ENCODE measurements around the gene RNF144B.

RNF144B gene

DNA sequence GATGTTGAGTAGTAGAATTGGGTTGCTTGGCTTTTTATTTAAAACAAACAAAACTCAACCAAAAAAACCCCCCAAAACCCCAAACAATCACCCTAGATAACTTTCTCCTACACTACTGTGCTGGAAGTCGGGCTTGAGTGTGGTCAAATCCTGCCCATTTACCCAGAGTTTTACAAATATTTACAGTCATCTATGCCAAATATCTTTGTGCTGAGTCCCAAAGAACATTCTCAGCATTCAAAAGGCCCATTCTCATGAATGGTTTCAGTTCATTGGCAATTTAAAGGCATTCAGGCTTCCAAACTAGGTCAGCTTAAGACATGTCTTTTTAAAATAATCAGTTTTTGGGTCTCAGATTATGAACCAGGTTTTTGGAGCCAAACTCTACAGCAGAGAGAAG lies 1.8 kb downstream of the RNF144B start:
- H3K4me3 ChIP-seq (ENCODE audit: low read depth, low read length) = no peak overlapping the region
- DNase-seq (ENCODE audit: low read depth) = no peak
- TF ChIP-seq MYC (IDR thresholded peaks at IDR 0.05; ENCODE audit: low read depth, low read length) (no peak), POLR2A (IDR thresholded peaks at IDR 0.05; ENCODE audit: extremely low read depth, insufficient read length) (no peak)
- TF ChIP-seq, protein P1, sequence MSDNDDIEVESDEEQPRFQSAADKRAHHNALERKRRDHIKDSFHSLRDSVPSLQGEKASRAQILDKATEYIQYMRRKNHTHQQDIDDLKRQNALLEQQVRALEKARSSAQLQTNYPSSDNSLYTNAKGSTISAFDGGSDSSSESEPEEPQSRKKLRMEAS (IDR thresholded peaks at IDR 0.05; ENCODE audit: low read depth, low read length) = no peak
- TF ChIP-seq, protein P2, sequence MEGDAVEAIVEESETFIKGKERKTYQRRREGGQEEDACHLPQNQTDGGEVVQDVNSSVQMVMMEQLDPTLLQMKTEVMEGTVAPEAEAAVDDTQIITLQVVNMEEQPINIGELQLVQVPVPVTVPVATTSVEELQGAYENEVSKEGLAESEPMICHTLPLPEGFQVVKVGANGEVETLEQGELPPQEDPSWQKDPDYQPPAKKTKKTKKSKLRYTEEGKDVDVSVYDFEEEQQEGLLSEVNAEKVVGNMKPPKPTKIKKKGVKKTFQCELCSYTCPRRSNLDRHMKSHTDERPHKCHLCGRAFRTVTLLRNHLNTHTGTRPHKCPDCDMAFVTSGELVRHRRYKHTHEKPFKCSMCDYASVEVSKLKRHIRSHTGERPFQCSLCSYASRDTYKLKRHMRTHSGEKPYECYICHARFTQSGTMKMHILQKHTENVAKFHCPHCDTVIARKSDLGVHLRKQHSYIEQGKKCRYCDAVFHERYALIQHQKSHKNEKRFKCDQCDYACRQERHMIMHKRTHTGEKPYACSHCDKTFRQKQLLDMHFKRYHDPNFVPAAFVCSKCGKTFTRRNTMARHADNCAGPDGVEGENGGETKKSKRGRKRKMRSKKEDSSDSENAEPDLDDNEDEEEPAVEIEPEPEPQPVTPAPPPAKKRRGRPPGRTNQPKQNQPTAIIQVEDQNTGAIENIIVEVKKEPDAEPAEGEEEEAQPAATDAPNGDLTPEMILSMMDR (IDR thresholded peaks at IDR 0.05; ENCODE audit: low read depth, low read length) = no peak

DNA sequence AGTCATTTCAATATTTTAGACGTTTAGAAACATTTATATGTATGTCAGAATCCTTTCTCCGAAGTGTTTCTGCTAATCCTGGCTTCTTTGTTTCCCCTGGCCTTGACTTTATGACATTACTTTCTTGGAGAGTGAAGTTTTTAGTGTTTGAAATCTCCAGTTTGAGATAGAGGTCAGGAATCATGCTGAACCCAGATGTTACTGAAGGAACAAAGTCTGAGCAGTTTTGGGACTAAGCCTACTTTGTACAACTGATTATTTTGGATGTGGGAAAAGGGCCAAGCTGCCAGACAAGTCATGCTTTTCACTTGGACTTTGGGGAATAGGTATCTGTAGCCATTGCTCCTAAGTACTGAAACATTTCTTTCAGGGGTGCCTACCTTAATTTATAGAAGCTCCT lies 2.3 kb downstream of the RNF144B start:
- no peak overlapping the region for H3K4me3 ChIP-seq (ENCODE audit: low read depth, low read length)
- DNase-seq (ENCODE audit: low read depth) = no peak
- no peak for TF ChIP-seq MYC (IDR thresholded peaks at IDR 0.05; ENCODE audit: low read depth, low read length)

DNA sequence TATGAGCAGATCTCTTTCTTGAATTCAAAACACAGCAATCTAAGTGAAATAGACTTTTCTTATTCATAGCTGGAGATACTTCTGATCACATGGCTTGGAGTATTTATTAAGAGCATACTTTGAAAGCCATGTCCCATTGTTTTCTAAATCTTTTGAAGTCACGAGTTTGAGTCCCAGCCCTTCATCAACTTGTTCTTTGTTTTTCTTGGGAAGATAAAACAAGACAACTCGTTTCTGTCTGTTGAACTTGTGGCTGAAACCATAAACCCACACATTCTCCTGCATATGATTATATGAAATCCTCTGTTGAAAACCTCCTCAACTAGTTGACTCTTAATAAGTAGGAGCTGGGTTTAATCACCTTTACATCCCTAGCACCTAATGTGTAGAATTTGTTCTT lies 3.3 kb downstream of the RNF144B start:
- TF ChIP-seq POLR2A (IDR thresholded peaks at IDR 0.05; ENCODE audit: extremely low read depth, insufficient read length) = no peak
- no peak for TF ChIP-seq MYC (IDR thresholded peaks at IDR 0.05; ENCODE audit: low read depth, low read length)
- TF ChIP-seq, protein P2 (IDR thresholded peaks at IDR 0.05; ENCODE audit: low read depth, low read length) = no peak
- TF ChIP-seq, protein P1 (IDR thresholded peaks at IDR 0.05; ENCODE audit: low read depth, low read length) = no peak
- no peak overlapping the region for H3K4me3 ChIP-seq (ENCODE audit: low read depth, low read length)
- DNase-seq (ENCODE audit: low read depth) = no peak

DNA sequence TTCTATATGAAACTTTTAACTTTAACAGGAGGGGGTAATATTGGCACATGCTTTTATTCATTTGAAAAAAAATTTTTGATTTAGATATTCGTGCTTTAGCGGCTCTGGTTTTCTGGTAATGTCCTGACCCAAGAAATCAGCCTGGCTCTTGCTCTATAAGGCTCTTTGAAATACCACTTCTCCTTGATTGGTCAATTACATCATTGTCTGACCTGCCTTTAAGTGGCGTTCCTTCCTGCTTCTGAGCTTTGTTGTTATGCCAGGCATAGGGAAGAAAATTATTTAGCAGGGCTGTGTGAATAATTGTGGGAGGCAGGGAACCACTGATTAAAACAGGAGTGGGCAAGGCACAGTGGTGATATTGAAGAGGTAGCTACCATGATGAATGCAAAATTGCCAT lies 3.9 kb downstream of the RNF144B start:
- TF ChIP-seq POLR2A (IDR thresholded peaks at IDR 0.05; ENCODE audit: extremely low read depth, insufficient read length) (no peak), MYC (IDR thresholded peaks at IDR 0.05; ENCODE audit: low read depth, low read length) (no peak)
- TF ChIP-seq, protein P1 (IDR thresholded peaks at IDR 0.05; ENCODE audit: low read depth, low read length) = no peak
- TF ChIP-seq, protein P2 (IDR thresholded peaks at IDR 0.05; ENCODE audit: low read depth, low read length) = no peak
- no peak for DNase-seq (ENCODE audit: low read depth)
- H3K4me3 ChIP-seq (ENCODE audit: low read depth, low read length) = no peak overlapping the region

DNA sequence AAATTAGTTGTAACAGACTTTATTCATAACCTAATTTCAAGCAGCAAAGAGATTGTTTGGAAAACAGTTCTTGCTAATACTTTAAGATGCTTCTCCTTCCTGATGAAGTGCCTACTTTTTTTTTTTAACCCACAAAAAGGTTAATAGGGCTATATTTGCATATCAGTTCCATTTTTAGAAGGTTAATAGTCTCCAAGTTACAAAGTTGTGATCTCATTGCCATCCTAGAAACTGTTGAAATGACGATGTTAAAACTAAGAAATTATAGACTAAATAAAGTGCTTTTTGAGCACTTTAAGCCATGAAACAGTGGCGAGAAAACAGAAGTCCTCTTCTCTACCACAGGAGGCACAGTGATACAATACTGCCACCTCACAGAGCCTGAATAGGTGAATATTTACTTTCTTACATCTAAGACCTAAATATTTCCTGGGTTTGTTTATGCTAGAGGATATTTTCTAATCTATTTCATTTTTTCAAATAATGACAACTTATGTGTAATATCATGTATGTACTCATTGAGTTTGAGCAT lies 5.3 kb downstream of the RNF144B start:
- DNase-seq (ENCODE audit: low read depth) = no peak
- no peak overlapping the region for H3K4me3 ChIP-seq (ENCODE audit: low read depth, low read length)
- TF ChIP-seq, protein P1 (IDR thresholded peaks at IDR 0.05; ENCODE audit: low read depth, low read length) = no peak
- TF ChIP-seq MYC (IDR thresholded peaks at IDR 0.05; ENCODE audit: low read depth, low read length) (no peak), POLR2A (IDR thresholded peaks at IDR 0.05; ENCODE audit: extremely low read depth, insufficient read length) (no peak)
- TF ChIP-seq, protein P2 (IDR thresholded peaks at IDR 0.05; ENCODE audit: low read depth, low read length) = no peak

DNA sequence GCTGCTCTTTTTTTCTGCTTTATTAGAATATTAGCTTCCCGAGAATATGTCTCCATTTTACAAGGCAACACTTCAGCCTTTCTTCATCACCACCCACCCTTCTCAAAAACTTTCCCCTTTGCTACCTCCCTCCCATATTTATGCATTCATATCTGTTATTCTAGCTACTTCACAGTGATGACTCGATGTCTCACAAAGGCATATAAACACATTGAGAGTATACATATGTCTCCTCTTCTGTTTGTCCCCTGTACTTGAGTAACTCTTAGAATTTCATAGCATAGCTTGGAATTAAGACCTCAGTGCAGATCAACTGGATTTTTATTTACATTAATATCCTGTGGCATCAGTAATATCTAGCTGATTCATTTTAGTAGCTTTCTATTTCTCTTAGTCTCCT lies 6.5 kb downstream of the RNF144B start:
- TF ChIP-seq MYC (IDR thresholded peaks at IDR 0.05; ENCODE audit: low read depth, low read length) = no peak
- TF ChIP-seq POLR2A (IDR thresholded peaks at IDR 0.05; ENCODE audit: extremely low read depth, insufficient read length) = no peak
- TF ChIP-seq, protein P2 (IDR thresholded peaks at IDR 0.05; ENCODE audit: low read depth, low read length) = no peak
- TF ChIP-seq, protein P1 (IDR thresholded peaks at IDR 0.05; ENCODE audit: low read depth, low read length) = no peak
- DNase-seq (ENCODE audit: low read depth) = no peak
- no peak overlapping the region for H3K4me3 ChIP-seq (ENCODE audit: low read depth, low read length)

All from NB4 (cell line).